Amygdala (tissue), 56 donors: Measurements from ENCODE around the gene B4GALT2.

ENCODE experiments used
- DNase-seq, 56 donors: peaks; one replicate each; lab custom pipeline; 2025; lab: John Stamatoyannopoulos, UW

B4GALT2 gene

DNA sequence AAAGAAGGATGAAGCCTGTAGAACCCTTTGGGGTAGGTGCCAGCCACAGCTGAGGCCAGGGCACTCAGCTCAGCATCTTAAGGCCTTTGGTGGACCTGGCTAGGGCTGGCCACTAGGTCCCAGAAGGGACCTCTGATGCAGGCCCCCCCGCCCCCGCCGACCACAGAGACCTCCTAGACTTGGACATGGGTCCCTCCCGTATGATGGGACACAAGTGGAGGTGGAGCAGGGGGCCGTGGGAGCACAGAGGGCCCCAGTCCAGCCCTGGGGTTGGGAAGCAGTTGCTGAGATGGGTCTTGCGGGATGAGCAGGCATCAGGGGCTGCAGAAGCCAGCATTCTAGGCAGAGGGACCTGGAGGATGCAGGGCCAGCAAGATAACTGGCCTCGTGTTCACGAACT, 3.2 kb downstream of the B4GALT2 start:
- no peak for DNase-seq

DNA sequence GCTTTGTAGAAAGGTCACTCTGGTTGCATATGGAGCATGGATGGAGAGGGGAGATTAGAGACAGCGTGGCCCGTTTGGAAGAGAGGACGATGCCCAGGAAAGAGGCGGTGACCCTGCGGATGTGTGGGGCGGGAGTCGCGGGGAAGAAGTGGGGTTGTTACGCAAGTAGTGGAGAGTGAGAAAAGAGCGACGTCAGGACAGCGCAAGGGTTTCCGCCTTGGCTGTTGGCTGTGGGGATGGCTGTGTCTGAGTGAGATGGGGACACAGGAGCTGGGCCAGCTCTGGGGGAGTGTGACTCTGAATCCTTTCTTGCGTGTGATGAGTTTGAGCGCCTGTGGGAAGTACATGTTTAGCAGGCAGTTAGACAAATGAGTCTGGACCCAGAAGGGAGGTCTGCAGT, 3.8 kb downstream of the B4GALT2 start:
- peak in 2 of 56 donors; percentile 14 to 44 for DNase-seq

DNA sequence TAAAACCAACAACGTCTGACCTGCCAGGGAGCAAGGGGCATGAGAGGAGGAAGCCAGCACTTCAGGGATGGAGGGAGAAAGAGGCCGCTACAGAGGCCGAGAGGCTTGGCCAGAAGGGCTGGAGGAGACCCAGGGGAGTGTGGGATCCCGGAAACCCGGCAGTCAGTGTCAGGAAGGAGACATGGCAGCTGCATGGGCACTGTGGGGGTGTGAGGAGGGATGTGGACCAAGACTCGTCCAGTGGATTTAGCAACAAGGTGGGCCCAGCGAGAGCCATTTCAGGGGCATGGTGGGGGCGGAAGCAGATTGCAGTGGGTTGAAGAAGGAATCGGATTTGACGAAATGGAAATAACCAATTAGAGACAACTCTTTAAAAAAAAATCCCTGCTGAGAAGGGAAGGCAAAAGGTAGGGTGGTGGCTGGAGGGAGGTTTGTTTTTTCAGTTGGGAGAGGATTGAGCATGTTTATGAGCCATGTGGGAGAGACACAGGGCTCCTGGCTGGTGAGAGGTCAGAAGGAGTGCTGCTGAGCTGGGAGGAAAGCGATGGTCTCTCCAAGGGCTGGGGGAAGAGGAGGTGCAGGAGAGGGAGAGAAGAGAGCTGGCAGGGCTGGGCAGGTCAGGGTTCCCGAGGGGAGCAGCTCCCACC, 4.4 kb downstream of the B4GALT2 start:
- DNase-seq = peak in 1 of 56 donors; percentile 9

DNA sequence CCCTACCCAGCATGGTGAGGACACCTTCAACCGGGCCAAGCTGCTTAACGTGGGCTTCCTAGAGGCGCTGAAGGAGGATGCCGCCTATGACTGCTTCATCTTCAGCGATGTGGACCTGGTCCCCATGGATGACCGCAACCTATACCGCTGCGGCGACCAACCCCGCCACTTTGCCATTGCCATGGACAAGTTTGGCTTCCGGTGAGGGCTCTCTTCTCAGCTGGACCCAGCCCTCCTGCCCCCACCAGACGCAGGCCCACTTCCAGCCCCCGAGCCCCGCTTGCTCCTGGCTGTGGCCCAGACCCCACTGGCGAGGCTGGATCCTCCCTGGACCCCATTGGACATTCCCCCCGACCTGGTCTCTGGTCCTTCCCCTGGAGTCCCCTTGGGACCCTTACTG, 5.8 kb downstream of the B4GALT2 start:
- no peak for DNase-seq

DNA sequence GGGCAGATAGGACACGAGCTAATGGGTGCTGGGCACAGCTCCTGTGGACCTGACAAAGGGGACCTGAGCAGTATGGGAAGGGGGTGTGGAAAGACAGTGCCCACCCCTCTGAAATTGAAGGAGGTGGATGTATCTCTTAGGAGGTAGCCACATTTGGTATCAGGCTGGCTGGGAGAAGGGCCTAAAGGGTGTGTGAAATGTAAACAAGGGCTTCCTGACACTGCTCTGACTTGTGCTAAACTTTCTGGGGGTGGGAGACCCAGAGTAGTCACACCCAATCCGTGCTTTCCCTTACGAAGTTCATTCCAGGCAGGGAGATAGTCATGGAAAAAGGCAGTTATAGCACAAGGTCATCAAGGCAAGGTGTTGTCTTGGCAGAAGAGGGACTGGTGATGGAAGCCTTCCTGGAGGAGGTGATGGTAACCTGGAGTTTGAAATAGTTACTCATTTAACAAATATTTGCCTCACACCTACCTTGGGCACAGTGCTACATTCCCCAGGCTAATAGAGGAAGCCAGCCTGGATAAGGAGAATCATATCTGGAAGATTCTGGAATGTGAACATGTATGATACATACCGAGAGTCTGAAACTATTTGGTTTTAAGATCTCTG, 7.1 kb downstream of the B4GALT2 start:
- no peak for DNase-seq

- DNase-seq = no peak
Measured at GRCh38 chr1:43986712-43987111, 7.7 kb downstream of the B4GALT2 start.

- DNase-seq = no peak
Measured at GRCh38 chr1:43987159-43987902, 8.3 kb downstream of the B4GALT2 start.

- no peak for DNase-seq
Measured at GRCh38 chr1:43990271-43991199, 11.5 kb downstream of the B4GALT2 start.

GRCh38 chr1:43991200-43991475, 12.1 kb downstream of the B4GALT2 start:
- DNase-seq = peak in 1 of 56 donors; percentile 47

DNA sequence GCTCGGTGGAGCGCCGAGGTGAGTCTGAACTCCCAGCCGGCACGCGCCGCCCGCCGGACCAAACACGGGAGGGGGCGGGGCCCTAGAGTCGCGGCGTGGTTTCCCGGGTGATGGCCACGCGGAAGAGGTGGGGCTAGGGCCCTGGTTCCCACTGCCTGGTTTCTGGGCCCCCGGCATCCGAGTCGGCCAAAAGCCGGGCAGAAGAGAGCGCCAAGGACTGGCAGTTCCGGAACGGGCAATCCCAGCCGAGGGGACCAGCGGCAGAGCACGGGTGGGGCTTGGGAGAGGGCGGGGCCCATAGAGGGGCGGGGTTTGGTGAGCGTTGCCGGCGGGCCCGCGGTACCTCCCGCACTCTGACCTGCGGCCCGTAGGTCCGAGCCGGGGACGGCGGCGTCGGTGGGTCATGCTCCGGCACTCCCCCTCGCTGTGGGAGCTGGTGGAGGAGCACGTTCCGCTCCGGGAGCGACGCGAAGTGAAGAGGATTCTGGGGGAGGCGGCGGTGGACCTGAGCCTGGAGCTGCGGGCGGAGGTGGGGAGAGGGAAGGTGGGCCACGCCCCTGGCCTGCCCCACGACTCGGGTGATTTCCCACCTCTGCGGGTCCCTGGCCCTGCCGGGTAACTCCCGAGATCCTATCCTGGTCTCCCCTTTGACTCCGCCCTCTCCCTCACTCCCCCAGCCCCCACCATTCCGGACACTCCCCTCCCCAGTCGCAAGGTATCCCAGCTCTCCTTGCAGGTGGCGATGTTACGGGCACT, 12.6 kb downstream of the B4GALT2 start, which contains the start of gene CCDC24:
Gene CCDC24 (plus strand): TSS at position 124 of the 756 bp plus-strand sequence. CDS start 280 bp downstream, at position 404.
- peak in 52 of 56 donors; percentile 25 to 88 (median 72) for DNase-seq

DNA sequence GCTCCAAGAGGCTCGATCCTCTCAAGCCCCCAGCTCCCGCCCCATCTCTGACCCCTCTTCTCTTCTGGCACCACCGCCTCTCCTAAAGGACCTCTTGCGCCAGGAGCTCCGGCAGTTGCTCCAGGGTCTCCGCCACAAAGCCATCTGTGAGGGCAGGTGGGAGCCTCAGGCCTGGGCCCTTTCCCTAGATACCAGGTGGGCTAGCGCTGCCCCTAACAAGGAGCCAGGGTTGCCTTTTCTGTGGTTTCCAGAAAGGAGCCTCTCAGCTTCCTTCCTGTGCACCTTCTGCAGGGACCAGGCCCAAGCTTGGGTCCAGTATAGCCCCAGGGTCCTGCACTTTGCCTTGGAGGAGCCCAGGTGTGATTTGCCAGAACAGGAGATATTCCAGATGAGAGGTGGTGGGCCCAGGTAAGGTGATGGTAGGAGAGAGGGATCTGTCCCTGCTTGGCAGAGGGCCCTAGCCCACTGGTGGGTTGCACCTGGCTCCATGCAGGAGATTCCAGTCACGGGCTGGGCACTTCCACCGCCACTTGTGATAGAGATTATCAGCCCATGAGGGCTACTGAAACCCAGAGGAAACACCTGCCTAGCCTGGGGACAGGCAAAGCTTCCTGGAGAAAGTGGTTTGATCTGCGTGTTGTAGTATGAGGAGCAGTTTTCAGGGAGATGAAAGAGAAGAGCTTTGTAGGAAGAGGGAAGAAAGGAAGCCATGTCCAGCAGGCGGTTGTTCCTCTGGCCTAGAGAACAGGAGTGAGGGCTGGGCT, 13.4 kb downstream of the B4GALT2 start:
- peak in 1 of 56 donors; percentile 33 for DNase-seq

GRCh38 chr1:43993206-43993914, 14.3 kb downstream of the B4GALT2 start:
- DNase-seq = no peak

- no peak for DNase-seq
Measured at GRCh38 chr1:43994071-43994470, 15.1 kb downstream of the B4GALT2 start.

DNA sequence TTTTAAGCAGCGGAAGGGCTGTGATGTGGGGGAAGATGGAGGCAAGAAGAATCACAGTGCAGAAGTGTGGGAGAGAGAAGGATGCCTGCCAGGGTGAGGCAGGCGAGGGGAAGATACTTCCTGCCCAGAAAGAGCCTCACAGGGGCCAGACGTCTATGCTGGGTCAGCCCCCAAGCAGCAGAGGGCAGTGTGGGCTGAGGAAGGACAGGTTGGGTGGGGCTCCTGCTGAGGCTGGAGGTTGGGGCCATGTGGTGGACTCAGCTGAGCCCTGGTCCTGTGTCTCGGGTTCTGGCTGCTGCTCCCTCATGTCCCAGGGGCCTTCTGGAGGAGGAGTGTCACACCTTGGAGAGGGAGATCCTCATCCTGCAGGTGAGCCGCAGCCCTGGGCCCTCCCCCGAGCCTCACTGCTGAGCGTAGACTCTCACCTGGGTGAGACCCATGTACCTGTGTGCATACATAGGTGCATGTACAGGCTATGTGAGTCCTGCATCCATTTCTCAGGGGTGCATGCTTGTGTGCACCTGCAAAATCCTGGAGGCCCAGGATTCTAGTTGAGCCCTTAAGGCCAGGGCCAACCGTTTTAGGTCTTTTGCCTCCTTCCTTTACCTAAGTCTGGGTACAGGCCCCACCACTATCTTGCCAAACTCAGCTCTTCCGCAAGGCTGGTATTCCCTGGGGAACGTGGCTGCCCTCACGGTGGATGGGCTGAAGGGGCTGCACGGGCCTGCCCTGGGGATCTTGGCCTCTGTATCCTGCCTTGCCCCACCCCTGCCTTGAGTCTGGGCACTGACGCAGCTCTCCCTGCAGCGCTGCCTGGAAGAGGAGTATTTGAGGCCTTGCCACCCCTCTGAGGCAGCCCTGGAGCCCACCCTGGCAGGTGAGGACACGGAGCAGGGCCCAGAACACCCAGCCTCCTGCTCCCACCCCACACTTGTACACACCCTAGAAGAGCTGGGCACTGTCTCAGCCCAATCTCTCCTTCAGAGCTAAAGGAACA, 16.1 kb downstream of the B4GALT2 start:
- peak in 1 of 56 donors; percentile 17 for DNase-seq

GRCh38 chr1:43995984-43996732, 17.1 kb downstream of the B4GALT2 start:
- peak in 13 of 56 donors; percentile 13 to 46 (median 28) for DNase-seq

DNA sequence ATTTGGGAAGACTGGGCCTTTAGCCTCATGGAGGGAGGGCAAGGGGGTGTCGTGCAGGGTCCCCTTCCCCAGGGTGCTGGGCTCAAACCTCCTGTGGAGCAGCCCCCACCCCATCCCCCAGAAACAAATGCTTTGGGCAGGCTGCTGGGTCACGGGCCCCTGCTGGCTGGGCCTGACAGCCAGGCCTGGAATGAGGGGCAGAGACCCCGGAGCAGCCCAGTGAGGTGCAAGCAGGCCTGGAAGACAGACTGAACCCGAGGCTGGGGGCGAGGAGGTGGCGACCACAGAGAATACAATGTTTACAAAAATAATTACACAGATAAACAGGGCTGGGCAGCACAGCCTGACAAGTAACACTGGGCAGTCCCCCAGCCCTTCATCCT, 17.7 kb downstream of the B4GALT2 start:
- no peak for DNase-seq
